IMR-90 (cell line): ENCODE measurements around the gene KRTAP10-10. TPM values are rescaled to one million over a fixed set of nuclear protein-coding genes. Genes with fewer than 3 reads are reported as not detected.

Experiments used
- ATAC-seq: fragments of 200-7000 bp; cut with Tn5 transposase; 2 replicates; pipeline ENCODE4 v1.9.1; 2020; ENCODE audit warnings: low read depth, mild to moderate bottlenecking, moderate library complexity
- BruUV-seq: library from RNA; stranded (reverse); fragments of 400-500 nt; replicated peaks from 2 replicates; lab custom pipeline; 2021; lab: Mats Ljungman, UMichigan
- CTCF ChIA-PET: fragments of 300-600 bp; formaldehyde crosslinking; extraction: SDS; loops from one replicate; lab custom pipeline; 2021; ENCODE audit warnings: antibody characterized with exemption; lab: Yijun Ruan, JAX
- POLR2A ChIA-PET: fragments of 300-600 bp; sonication (Branson Sonifier 250); formaldehyde crosslinking; loops from one replicate; lab custom pipeline; 2022; ENCODE audit warnings: antibody characterized with exemption; ENCODE audit not compliant: unreplicated experiment; lab: Charles Lee
- DNase-seq: peaks from one replicate; pipeline ENCODE4 v3.0.0; 2013
- H2AFZ ChIP-seq: replicated peaks from 2 replicates; pipeline ENCODE3; 2013; ENCODE audit warnings: low read length, mild to moderate bottlenecking; ENCODE audit not compliant: poor library complexity
- H2AK5ac ChIP-seq: 2 replicates; pipeline ENCODE4 v1.6.1; 2013; ENCODE audit warnings: low read depth, low read length, inconsistent platforms
- H2AK9ac ChIP-seq: replicated peaks from 2 replicates; pipeline ENCODE3; 2013; ENCODE audit warnings: mild to moderate bottlenecking, low read depth, low read length, moderate library complexity; ENCODE audit not compliant: poor library complexity
- H2BK120ac ChIP-seq: 2 replicates; pipeline ENCODE4 v1.6.1; 2013; ENCODE audit warnings: low read depth, low read length, inconsistent platforms
- H2BK15ac ChIP-seq: 3 replicates; pipeline ENCODE4 v1.6.1; 2013; ENCODE audit warnings: low read depth, low read length, inconsistent platforms
- H2BK20ac ChIP-seq: 2 replicates; pipeline ENCODE4 v1.6.1; 2013; ENCODE audit warnings: low read depth, mild to moderate bottlenecking, inconsistent platforms, low read length, moderate library complexity
- H2BK5ac ChIP-seq: 2 replicates; pipeline ENCODE4 v1.6.1; 2013; ENCODE audit warnings: mild to moderate bottlenecking, low read depth, low read length, inconsistent platforms; ENCODE audit not compliant: poor library complexity, severe bottlenecking
- H3K14ac ChIP-seq: replicated peaks from 2 replicates; pipeline ENCODE4 v1.6.1; 2013; ENCODE audit warnings: low read depth, low read length, inconsistent platforms
- H3K18ac ChIP-seq: 2 replicates; pipeline ENCODE4 v1.6.1; 2013; ENCODE audit warnings: low read depth, low read length, control low read depth
- H3K23ac ChIP-seq: 2 replicates; pipeline ENCODE4 v1.6.1; 2013; ENCODE audit warnings: low read depth, low read length, inconsistent platforms
- H3K27ac ChIP-seq: 2 replicates; pipeline ENCODE4 v1.5.1; 2013; ENCODE audit warnings: mild to moderate bottlenecking, control low read depth, low read length; ENCODE audit not compliant: insufficient read depth
- H3K27me3 ChIP-seq: 2 replicates; pipeline ENCODE4 v1.6.1; 2013; ENCODE audit warnings: low read length; ENCODE audit not compliant: control insufficient read depth, insufficient read depth
- H3K36me3 ChIP-seq: 2 replicates; pipeline ENCODE4 v1.6.1; 2013; ENCODE audit warnings: low read length, mixed read lengths; ENCODE audit not compliant: control insufficient read depth, insufficient read depth
- H3K4ac ChIP-seq: 2 replicates; pipeline ENCODE4 v1.6.1; 2013; ENCODE audit warnings: low read depth, low read length, inconsistent platforms
- H3K4me1 ChIP-seq: 2 replicates; pipeline ENCODE4 v1.6.1; 2013; ENCODE audit warnings: low read length, mixed read lengths; ENCODE audit not compliant: control insufficient read depth, insufficient read depth
- H3K4me2 ChIP-seq: 2 replicates; pipeline ENCODE4 v1.6.1; 2013; ENCODE audit warnings: low read depth, mild to moderate bottlenecking, control low read depth, low read length, moderate library complexity
- H3K4me3 ChIP-seq: 2 replicates; pipeline ENCODE4 v1.5.1; 2013; ENCODE audit warnings: low read depth, mild to moderate bottlenecking, control low read depth, low read length, moderate library complexity; ENCODE audit not compliant: insufficient read depth
- H3K56ac ChIP-seq: 2 replicates; pipeline ENCODE4 v1.6.1; 2013; ENCODE audit warnings: low read length, inconsistent platforms; ENCODE audit not compliant: insufficient read depth; ENCODE audit errors: extremely low read depth
- H3K79me1 ChIP-seq, 2 experiments: 2 replicates each; pipeline ENCODE4 v1.6.1; 2013; ENCODE audit warnings: low read length in 2 of 2, inconsistent platforms in 1 of 2, low read depth in 1 of 2
- H3K9ac ChIP-seq: 2 replicates; pipeline ENCODE4 v1.6.1; 2013; ENCODE audit warnings: low read depth, low read length, control low read depth
- H3K9me1 ChIP-seq: 2 replicates; pipeline ENCODE4 v1.6.1; 2013; ENCODE audit warnings: low read length, inconsistent platforms; ENCODE audit not compliant: insufficient read depth
- H3K9me3 ChIP-seq: 2 replicates; pipeline ENCODE4 v1.6.1; 2013; ENCODE audit warnings: low read length; ENCODE audit not compliant: control insufficient read depth, insufficient read depth
- H4K20me1 ChIP-seq: 2 replicates; pipeline ENCODE4 v1.6.1; 2013; ENCODE audit warnings: low read length, inconsistent platforms; ENCODE audit not compliant: insufficient read depth
- H4K5ac ChIP-seq: 2 replicates; pipeline ENCODE4 v1.6.1; 2013; ENCODE audit warnings: mild to moderate bottlenecking, low read depth, low read length, control low read depth
- H4K8ac ChIP-seq, 2 experiments: 2 replicates each; pipeline ENCODE4 v1.6.1; 2013; ENCODE audit warnings: low read depth in 2 of 2, low read length in 2 of 2, control low read depth in 1 of 2, inconsistent platforms in 1 of 2
- H4K91ac ChIP-seq: 2 replicates; pipeline ENCODE4 v1.6.1; 2013; ENCODE audit warnings: low read depth, low read length, inconsistent platforms; ENCODE audit not compliant: insufficient read depth
- BHLHE40 ChIP-seq: fragments of 150-350 bp; IDR thresholded peaks from 2 replicates; pipeline ENCODE4 v1.6.1; 2016; ENCODE audit warnings: mild to moderate bottlenecking, low read depth, low read length
- CEBPB ChIP-seq: IDR thresholded peaks from 2 replicates; pipeline ENCODE4 v1.6.1; 2012; ENCODE audit warnings: low read depth, low read length, improper control_type of control experiment
- CHD1 ChIP-seq: IDR thresholded peaks from 2 replicates; pipeline ENCODE4 v1.6.1; 2012; ENCODE audit warnings: low read depth, low read length, improper control_type of control experiment
- FOS ChIP-seq: fragments of 150-350 bp; IDR thresholded peaks from 2 replicates; pipeline ENCODE4 v1.6.1; 2016; ENCODE audit warnings: low read depth, low read length
- MAFK ChIP-seq: IDR thresholded peaks from 2 replicates; pipeline ENCODE4 v1.6.1; 2012; ENCODE audit warnings: low read depth, low read length, improper control_type of control experiment
- MAZ ChIP-seq: IDR thresholded peaks from 2 replicates; pipeline ENCODE4 v1.6.1; 2012; ENCODE audit warnings: low read depth, mild to moderate bottlenecking, low read length, improper control_type of control experiment, moderate library complexity, borderline replicate concordance
- MXI1 ChIP-seq: IDR thresholded peaks from 2 replicates; pipeline ENCODE4 v1.6.1; 2012; ENCODE audit warnings: low read depth, mild to moderate bottlenecking, low read length, moderate library complexity, borderline replicate concordance
- NFE2L2 ChIP-seq: fragments of 150-350 bp; IDR thresholded peaks from 2 replicates; pipeline ENCODE4 v1.6.1; 2016; ENCODE audit warnings: low read depth, mild to moderate bottlenecking, low read length
- POLR2A ChIP-seq: IDR thresholded peaks from 2 replicates; pipeline ENCODE4 v1.6.1; 2012; ENCODE audit warnings: mild to moderate bottlenecking, low read depth, low read length
- RAD21 ChIP-seq: IDR thresholded peaks from 2 replicates; pipeline ENCODE4 v1.6.1; 2012; ENCODE audit warnings: low read length, improper control_type of control experiment
- RCOR1 ChIP-seq: IDR thresholded peaks from 2 replicates; pipeline ENCODE4 v1.6.1; 2012; ENCODE audit warnings: mild to moderate bottlenecking, low read length, improper control_type of control experiment; ENCODE audit not compliant: insufficient replicate concordance
- RFX5 ChIP-seq: IDR thresholded peaks from 2 replicates; pipeline ENCODE4 v1.8.0; 2012; ENCODE audit warnings: low read depth, mild to moderate bottlenecking, low read length, moderate library complexity
- SMC3 ChIP-seq: fragments of 150-350 bp; IDR thresholded peaks from 2 replicates; pipeline ENCODE4 v1.6.1; 2016; ENCODE audit warnings: low read depth, mild to moderate bottlenecking, antibody characterized with exemption, low read length, moderate library complexity
- WGBS, 2 experiments: methylation state at CpG; one replicate each; pipeline versions ENCODE4 v1.1.5 to v1.1.7; 2013; ENCODE audit warnings: missing lambda C conversion rate in 2 of 2; ENCODE audit not compliant: insufficient read length in 1 of 2; ENCODE audit errors: extremely low coverage in 2 of 2; 5-methylcytosine and 5-hydroxymethylcytosine counted together
- dilution Hi-C: fragments of 300-500 bp; cut with HindIII; formaldehyde crosslinking; loops from one replicate; pipeline ENCODE4 v1.14.3; 2018; ENCODE audit warnings: low sequenced_read_pairs; ENCODE audit not compliant: unreplicated experiment
- in situ Hi-C: fragments of 300-500 bp; cut with MboI; formaldehyde crosslinking; loops from 3 replicates; pipeline ENCODE4 v1.14.3; 2019; ENCODE audit warnings: low sequenced_read_pairs, inconsistent platforms, mixed read lengths
- intact Hi-C: fragments of 100-400 bp; cut with micrococcal nuclease; formaldehyde crosslinking; loops from 2 replicates; pipeline ENCODE4 v1.10.0; 2022
- polyA plus RNA-seq, 3 experiments: library from polyadenylated mRNA; depleted of rRNA; stranded (reverse); fragments of >200 nt; gene quantifications; 2 replicates each; pipeline ENCODE4 v1.2.3, GENCODE V29; 2012; ENCODE audit warnings: low replicate concordance in 1 of 3
- total RNA-seq: library from RNA; depleted of rRNA; stranded (reverse); fragments of >200 nt; gene quantifications from 2 replicates; pipeline ENCODE4 v1.2.3, GENCODE V29; 2012
- TF ChIP-seq, protein P1 (sequence below): fragments of 150-350 bp; IDR thresholded peaks from 2 replicates; pipeline ENCODE4 v1.6.1; 2017; ENCODE audit warnings: mild to moderate bottlenecking, antibody characterized with exemption, low read length, low read depth
- TF ChIP-seq, protein P2 (sequence below): conservative IDR thresholded peaks from 2 replicates; pipeline ENCODE4 v1.5.1; 2012; ENCODE audit warnings: mild to moderate bottlenecking, low read depth, low read length, improper control_type of control experiment
- TF ChIP-seq, protein P3 (sequence below): fragments of 150-350 bp; IDR thresholded peaks from 2 replicates; pipeline ENCODE4 v1.6.1; 2016; ENCODE audit warnings: low read depth, mild to moderate bottlenecking, low read length, moderate library complexity, borderline replicate concordance

The KRTAP10-10 gene
- total and polyA plus RNA-seq, 2 of the 4 experiments (the other 2 are of a cell fraction), result not detected

DNA sequence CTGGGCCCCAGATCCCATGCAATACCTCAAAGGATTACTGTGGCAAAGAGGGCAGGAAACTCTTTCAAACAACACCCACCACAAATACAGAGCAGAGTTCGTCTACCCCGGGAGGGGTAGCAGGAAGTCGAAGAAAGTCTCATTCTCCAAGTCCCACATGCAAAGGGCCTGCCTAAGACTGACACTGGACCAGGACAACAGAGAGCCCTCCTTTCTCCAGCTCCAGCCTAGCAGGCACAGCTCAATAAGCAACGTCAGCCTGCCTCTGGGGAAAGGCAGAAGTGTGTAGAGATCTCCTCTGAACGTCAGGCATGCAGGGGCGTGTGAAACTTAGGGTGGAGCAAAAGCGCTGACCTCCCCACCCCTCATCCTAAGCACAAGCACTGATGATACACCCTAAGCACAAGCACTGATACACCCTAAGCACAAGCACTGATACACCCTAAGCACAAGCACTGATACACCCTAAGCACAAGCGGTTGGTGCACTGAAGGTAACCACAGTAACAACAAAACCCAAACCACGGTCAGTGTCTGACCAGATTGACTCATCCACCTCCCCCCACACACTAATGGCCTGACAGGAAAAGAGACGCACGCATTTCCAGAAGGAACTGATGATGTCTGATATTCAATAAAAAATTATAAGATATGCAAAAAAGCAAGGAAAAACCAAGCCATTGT is 21.9 kb downstream of the KRTAP10-10 start:
- H3K4ac ChIP-seq, result no peak overlapping the region
- in situ Hi-C loops (no loop called here), intact Hi-C loops (loop anchor here (10.0 kb wide), 1 partner anchor 56 kb away; the partner anchor contains the start of gene TSPEAR), dilution Hi-C loops (no loop called here)
- DNase-seq, result no peak
- no TSS peak for BruUV-seq
- no peak overlapping the region for H3K23ac ChIP-seq
- H3K56ac ChIP-seq, result no peak overlapping the region
- no peaks in the 10 kb centered on the region for H3K36me3 ChIP-seq
- H3K9ac ChIP-seq, result no peak overlapping the region
- H3K14ac ChIP-seq, result no peak overlapping the region
- ATAC-seq, result no peak
- no peak overlapping the region for H3K27ac ChIP-seq
- peak overlapping the region; percentile 14 for H2AFZ ChIP-seq
- H3K27me3 ChIP-seq, result peaks cover 2% of the 10 kb centered on the region; the same call in 1 of the 2 replicates
- H3K4me3 ChIP-seq, result no peak overlapping the region
- no peaks in the 10 kb centered on the region for H3K4me1 ChIP-seq
- no peak overlapping the region for H4K91ac ChIP-seq
- CTCF ChIA-PET, result no interaction called here
- H2BK5ac ChIP-seq, result no peak overlapping the region
- no peaks in the 10 kb centered on the region for H4K20me1 ChIP-seq
- H2BK15ac ChIP-seq, result no peak overlapping the region
- POLR2A ChIA-PET, result no interaction called here
- H2AK5ac ChIP-seq, result no peak overlapping the region
- no peak overlapping the region for H3K4me2 ChIP-seq
- no peak overlapping the region for H4K5ac ChIP-seq
- no peak overlapping the region for H2BK120ac ChIP-seq
- H4K8ac ChIP-seq, result no peak overlapping the region
- peaks cover 3% of the 10 kb centered on the region for H3K9me3 ChIP-seq
- H2AK9ac ChIP-seq, result no peak overlapping the region
- no peak overlapping the region for H2BK20ac ChIP-seq
- H3K18ac ChIP-seq, result no peak overlapping the region
- no peaks in the 10 kb centered on the region for H3K79me1 ChIP-seq
- TF ChIP-seq RAD21, result no peak
- TF ChIP-seq MXI1, result no peak
- TF ChIP-seq RCOR1, result no peak
- no peak for TF ChIP-seq POLR2A
- no peak for TF ChIP-seq NFE2L2
- no peak for TF ChIP-seq FOS
- no peak for TF ChIP-seq MAFK
- TF ChIP-seq, protein P1, sequence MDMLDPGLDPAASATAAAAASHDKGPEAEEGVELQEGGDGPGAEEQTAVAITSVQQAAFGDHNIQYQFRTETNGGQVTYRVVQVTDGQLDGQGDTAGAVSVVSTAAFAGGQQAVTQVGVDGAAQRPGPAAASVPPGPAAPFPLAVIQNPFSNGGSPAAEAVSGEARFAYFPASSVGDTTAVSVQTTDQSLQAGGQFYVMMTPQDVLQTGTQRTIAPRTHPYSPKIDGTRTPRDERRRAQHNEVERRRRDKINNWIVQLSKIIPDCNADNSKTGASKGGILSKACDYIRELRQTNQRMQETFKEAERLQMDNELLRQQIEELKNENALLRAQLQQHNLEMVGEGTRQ, result no peak
- TF ChIP-seq, protein P2, sequence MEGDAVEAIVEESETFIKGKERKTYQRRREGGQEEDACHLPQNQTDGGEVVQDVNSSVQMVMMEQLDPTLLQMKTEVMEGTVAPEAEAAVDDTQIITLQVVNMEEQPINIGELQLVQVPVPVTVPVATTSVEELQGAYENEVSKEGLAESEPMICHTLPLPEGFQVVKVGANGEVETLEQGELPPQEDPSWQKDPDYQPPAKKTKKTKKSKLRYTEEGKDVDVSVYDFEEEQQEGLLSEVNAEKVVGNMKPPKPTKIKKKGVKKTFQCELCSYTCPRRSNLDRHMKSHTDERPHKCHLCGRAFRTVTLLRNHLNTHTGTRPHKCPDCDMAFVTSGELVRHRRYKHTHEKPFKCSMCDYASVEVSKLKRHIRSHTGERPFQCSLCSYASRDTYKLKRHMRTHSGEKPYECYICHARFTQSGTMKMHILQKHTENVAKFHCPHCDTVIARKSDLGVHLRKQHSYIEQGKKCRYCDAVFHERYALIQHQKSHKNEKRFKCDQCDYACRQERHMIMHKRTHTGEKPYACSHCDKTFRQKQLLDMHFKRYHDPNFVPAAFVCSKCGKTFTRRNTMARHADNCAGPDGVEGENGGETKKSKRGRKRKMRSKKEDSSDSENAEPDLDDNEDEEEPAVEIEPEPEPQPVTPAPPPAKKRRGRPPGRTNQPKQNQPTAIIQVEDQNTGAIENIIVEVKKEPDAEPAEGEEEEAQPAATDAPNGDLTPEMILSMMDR, result no peak
- no peak for TF ChIP-seq RFX5
- TF ChIP-seq, protein P3, sequence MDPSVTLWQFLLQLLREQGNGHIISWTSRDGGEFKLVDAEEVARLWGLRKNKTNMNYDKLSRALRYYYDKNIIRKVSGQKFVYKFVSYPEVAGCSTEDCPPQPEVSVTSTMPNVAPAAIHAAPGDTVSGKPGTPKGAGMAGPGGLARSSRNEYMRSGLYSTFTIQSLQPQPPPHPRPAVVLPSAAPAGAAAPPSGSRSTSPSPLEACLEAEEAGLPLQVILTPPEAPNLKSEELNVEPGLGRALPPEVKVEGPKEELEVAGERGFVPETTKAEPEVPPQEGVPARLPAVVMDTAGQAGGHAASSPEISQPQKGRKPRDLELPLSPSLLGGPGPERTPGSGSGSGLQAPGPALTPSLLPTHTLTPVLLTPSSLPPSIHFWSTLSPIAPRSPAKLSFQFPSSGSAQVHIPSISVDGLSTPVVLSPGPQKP, result no peak
- no peak for TF ChIP-seq CEBPB
- TF ChIP-seq MAZ, result no peak
- no peak for TF ChIP-seq CHD1
- no peak for TF ChIP-seq SMC3
- no peak for TF ChIP-seq BHLHE40
- no CpG with 5 or more reads among the region's 11 CpGs for WGBS, 2 experiments
- H3K9me1 ChIP-seq, result no peaks in the 10 kb centered on the region
